ENCODE data around the gene GPR3.

DNA sequence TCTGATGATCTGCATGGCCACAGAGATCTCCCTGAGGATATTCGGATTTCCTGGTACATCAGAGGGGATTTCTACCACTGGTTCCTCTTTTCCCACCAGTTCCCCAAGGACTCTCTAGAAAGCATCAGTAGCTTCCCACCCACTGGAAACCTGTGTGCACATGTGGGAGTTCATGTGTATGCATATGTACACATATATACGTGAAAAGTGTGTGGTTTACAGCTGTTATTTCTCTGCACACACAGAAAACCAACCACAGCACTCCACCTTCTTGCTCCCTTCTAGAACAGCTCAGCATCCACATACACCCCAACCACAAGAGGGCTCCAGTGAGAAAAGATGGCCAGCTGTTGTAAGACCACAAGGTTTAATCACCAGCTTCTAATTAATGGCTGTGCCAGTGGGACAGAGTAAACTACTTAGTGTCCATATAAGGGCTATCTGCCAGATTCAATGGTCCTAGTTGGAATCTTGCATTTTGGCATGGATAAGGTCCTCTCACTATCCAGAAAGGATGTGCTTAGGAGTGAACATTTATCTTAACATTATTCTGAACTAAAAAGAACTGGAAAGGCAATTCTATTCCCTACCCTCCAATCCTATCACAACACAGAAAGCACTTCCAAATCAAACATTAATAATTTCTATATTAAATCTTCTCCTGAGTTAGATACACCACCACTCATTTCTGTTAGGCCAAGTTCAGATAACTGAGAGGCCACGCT lies 24.1 kb downstream of the GPR3 start:
- TF ChIP-seq EZH2 (IDR thresholded peaks at IDR 0.05) = no peak
- TF ChIP-seq POLR2AphosphoS5 (IDR thresholded peaks at IDR 0.05; ENCODE audit: borderline replicate concordance, low read depth, low read length) = no peak

Measured in SK-N-MC (cell line).